H9 (cell line): Measurements from ENCODE around the gene BAZ2A. TPM values are rescaled to one million over a fixed set of nuclear protein-coding genes. Genes with fewer than 3 reads are reported as not detected.

Experiments used
- DNase-seq: peaks from one replicate; pipeline ENCODE4 v3.0.0-alpha.2; 2017
- H2AFZ ChIP-seq: one replicate; pipeline ENCODE4 v1.6.1; 2013; ENCODE audit warnings: mild to moderate bottlenecking, low read length, control low read depth, moderate library complexity
- H2AK5ac ChIP-seq: 2 replicates; pipeline ENCODE4 v1.6.1; 2013; ENCODE audit warnings: low read length, control low read depth, mixed read lengths; ENCODE audit not compliant: insufficient read length
- H2BK120ac ChIP-seq: one replicate; pipeline ENCODE4 v1.6.1; 2013; ENCODE audit warnings: low read depth, mild to moderate bottlenecking, low read length, control low read depth, inconsistent platforms; ENCODE audit not compliant: poor library complexity, severe bottlenecking
- H2BK12ac ChIP-seq: 2 replicates; pipeline ENCODE4 v1.6.1; 2013; ENCODE audit warnings: low read length, control low read depth, mixed read lengths, low read depth; ENCODE audit not compliant: insufficient read length
- H2BK15ac ChIP-seq: 2 replicates; pipeline ENCODE4 v1.6.1; 2013; ENCODE audit warnings: low read depth, low read length, control low read depth
- H2BK20ac ChIP-seq: one replicate; pipeline ENCODE4 v1.6.1; 2013; ENCODE audit warnings: low read depth, mild to moderate bottlenecking, low read length, control low read depth, inconsistent platforms; ENCODE audit not compliant: poor library complexity, severe bottlenecking
- H2BK5ac ChIP-seq: 2 replicates; pipeline ENCODE4 v1.6.1; 2013; ENCODE audit warnings: low read length, control low read depth, mixed read lengths; ENCODE audit not compliant: insufficient read length
- H3K14ac ChIP-seq: 2 replicates; pipeline ENCODE4 v1.6.1; 2013; ENCODE audit warnings: low read length, control low read depth; ENCODE audit not compliant: insufficient read depth
- H3K18ac ChIP-seq: 2 replicates; pipeline ENCODE4 v1.6.1; 2013; ENCODE audit warnings: low read depth, mild to moderate bottlenecking, mixed read lengths, low read length, control low read depth; ENCODE audit not compliant: insufficient read length
- H3K23ac ChIP-seq: 2 replicates; pipeline ENCODE4 v1.6.1; 2013; ENCODE audit warnings: low read length, control low read depth, mixed read lengths, low read depth; ENCODE audit not compliant: insufficient read length
- H3K23me2 ChIP-seq: 2 replicates; pipeline ENCODE4 v1.6.1; 2013; ENCODE audit warnings: low read depth, mild to moderate bottlenecking, mixed read lengths, low read length, control low read depth; ENCODE audit not compliant: insufficient read length, poor library complexity, severe bottlenecking
- H3K27ac ChIP-seq: 2 replicates; pipeline ENCODE4 v1.5.1; 2013; ENCODE audit warnings: low read length, control low read depth, mixed read lengths, low read depth; ENCODE audit not compliant: insufficient read length
- H3K27me3 ChIP-seq: 2 replicates; pipeline ENCODE4 v1.6.1; 2013; ENCODE audit warnings: low read length, control low read depth, inconsistent platforms; ENCODE audit not compliant: insufficient read depth
- H3K4ac ChIP-seq: 2 replicates; pipeline ENCODE4 v1.6.1; 2013; ENCODE audit warnings: low read depth, mild to moderate bottlenecking, control low read depth, inconsistent platforms, low read length, moderate library complexity
- H3K4me1 ChIP-seq: 2 replicates; pipeline ENCODE4 v1.6.1; 2013; ENCODE audit warnings: low read length, control low read depth, inconsistent platforms; ENCODE audit not compliant: insufficient read depth
- H3K4me2 ChIP-seq: 2 replicates; pipeline ENCODE4 v1.6.1; 2013; ENCODE audit warnings: low read length, control low read depth, mixed read lengths; ENCODE audit not compliant: insufficient read length, insufficient read depth
- H3K56ac ChIP-seq: 2 replicates; pipeline ENCODE4 v1.6.1; 2013; ENCODE audit warnings: low read depth, mild to moderate bottlenecking, mixed read lengths, low read length, control low read depth; ENCODE audit not compliant: insufficient read length
- H3K79me1 ChIP-seq: 2 replicates; pipeline ENCODE4 v1.6.1; 2013; ENCODE audit warnings: low read depth, mild to moderate bottlenecking, moderate library complexity, low read length, control low read depth, inconsistent platforms; ENCODE audit not compliant: insufficient read depth, poor library complexity, severe bottlenecking
- H3K79me2 ChIP-seq: 2 replicates; pipeline ENCODE4 v1.6.1; 2013; ENCODE audit warnings: low read length, control low read depth, inconsistent platforms; ENCODE audit not compliant: insufficient read depth
- H3K9ac ChIP-seq: 2 replicates; pipeline ENCODE4 v1.6.1; 2013; ENCODE audit warnings: low read length, control low read depth, mixed read lengths; ENCODE audit not compliant: insufficient read length; ENCODE audit errors: extremely low read depth
- H3K9me3 ChIP-seq: one replicate; pipeline ENCODE4 v1.6.1; 2013; ENCODE audit warnings: low read depth, low read length, inconsistent platforms; ENCODE audit not compliant: control insufficient read depth
- H3T11ph ChIP-seq: one replicate; pipeline ENCODE4 v1.6.1; 2013; ENCODE audit warnings: mild to moderate bottlenecking, low read length, control low read depth, inconsistent platforms
- H4K20me1 ChIP-seq: one replicate; pipeline ENCODE4 v1.6.1; 2013; ENCODE audit not compliant: control insufficient read depth, insufficient read length, insufficient read depth
- H4K5ac ChIP-seq: 2 replicates; pipeline ENCODE4 v1.6.1; 2013; ENCODE audit warnings: low read depth, mild to moderate bottlenecking, mixed read lengths, low read length, control low read depth; ENCODE audit not compliant: insufficient read length
- H4K8ac ChIP-seq: replicated peaks from 2 replicates; pipeline ENCODE4 v1.6.1; 2013; ENCODE audit warnings: low read length, control low read depth, mixed read lengths, low read depth; ENCODE audit not compliant: insufficient read length
- H4K91ac ChIP-seq: 2 replicates; pipeline ENCODE4 v1.6.1; 2013; ENCODE audit warnings: low read depth, mild to moderate bottlenecking, moderate library complexity, mixed read lengths, low read length, control low read depth; ENCODE audit not compliant: insufficient read length
- H3K27ac Mint-ChIP-seq, 3 experiments: 2 replicates in 2 of 3; 3 replicates in 1 of 3; pipeline ENCODE4 v1.8.0; 2020 to 2021; ENCODE audit warnings: mixed read lengths in 3 of 3, mild to moderate bottlenecking in 1 of 3, moderate library complexity in 1 of 3
- H3K27me3 Mint-ChIP-seq: 2 replicates; pipeline ENCODE4 v1.8.0; 2021; ENCODE audit warnings: low read depth, mild to moderate bottlenecking, moderate library complexity, mixed read lengths
- H3K36me3 Mint-ChIP-seq, 3 experiments: 2 replicates in 2 of 3; 3 replicates in 1 of 3; pipeline ENCODE4 v1.8.0; 2020 to 2021; ENCODE audit warnings: low read depth in 3 of 3, mixed read lengths in 3 of 3; ENCODE audit not compliant: insufficient read depth in 1 of 3
- H3K4me1 Mint-ChIP-seq, 2 experiments: 2 replicates each; pipeline ENCODE4 v1.8.0; 2020; ENCODE audit warnings: mixed read lengths in 2 of 2
- H3K4me3 Mint-ChIP-seq, 2 experiments: 2 replicates in 1 of 2; 3 replicates in 1 of 2; pipeline ENCODE4 v1.8.0; 2020 to 2021; ENCODE audit warnings: mild to moderate bottlenecking in 2 of 2, mixed read lengths in 2 of 2, moderate library complexity in 1 of 2
- H3K9me3 Mint-ChIP-seq, 2 experiments: 2 replicates in 1 of 2; 3 replicates in 1 of 2; pipeline ENCODE4 v1.8.0; 2020; ENCODE audit warnings: mild to moderate bottlenecking in 2 of 2, mixed read lengths in 2 of 2, moderate library complexity in 1 of 2
- CTCF ChIP-seq: fragments of 200-600 bp; sonication (generic); conservative IDR thresholded peaks from 3 replicates; pipeline ENCODE4 v1.8.0; 2021; ENCODE audit warnings: antibody characterized with exemption, mild to moderate bottlenecking
- WGBS: extraction: QIAGEN DNeasy Blood & Tissue Kit; methylation state at CpG from one replicate; pipeline ENCODE4 v1.1.7; 2013; ENCODE audit warnings: missing lambda C conversion rate, low lambda C conversion rate, mixed read lengths; ENCODE audit not compliant: insufficient read length; ENCODE audit errors: extremely low coverage; 5-methylcytosine and 5-hydroxymethylcytosine counted together
- total RNA-seq: library from RNA; stranded (reverse); gene quantifications from 2 replicates; pipeline ENCODE4 v1.2.1, GENCODE V29; 2021

The BAZ2A gene
- total RNA-seq, 1 experiment from 2014 or later: 108 TPM

- Histone ChIP-seq H3K4me2 (peak overlapping the region; percentile 90), H2AK5ac (no peak overlapping the region), H3K18ac (peak overlapping the region; percentile 70), H3K79me1 (no peaks in the 10 kb centered on the region), H3K27ac (no peak overlapping the region), H3K4ac (no peak overlapping the region), H3K79me2 (peaks cover 1% of the 10 kb centered on the region; the same call in 1 of the 2 replicates), H2BK12ac (no peak overlapping the region), H4K91ac (no peak overlapping the region), H3K56ac (no peak overlapping the region), H2BK20ac (no peak overlapping the region), H2BK120ac (no peak overlapping the region), H3K27me3 (no peaks in the 10 kb centered on the region), H3K9me3 (no peaks in the 10 kb centered on the region), H3T11ph (no peak overlapping the region), H2BK5ac (no peak overlapping the region), H4K20me1 (no peaks in the 10 kb centered on the region), H4K5ac (no peak overlapping the region), H3K23ac (no peak overlapping the region), H3K4me1 (peaks cover 14% of the 10 kb centered on the region; the same call in 1 of the 2 replicates), H4K8ac (no peak overlapping the region), H3K9ac (peak overlapping the region; percentile 55), H3K14ac (peak overlapping the region; percentile 74), H2AFZ (no peak overlapping the region), H2BK15ac (no peak overlapping the region), H3K23me2 (peaks cover 26% of the 10 kb centered on the region)
- no peaks in the 10 kb centered on the region for H3K27me3 Mint-ChIP-seq
- no peak for TF ChIP-seq CTCF
- peaks cover 70% of the 10 kb centered on the region in 2 experiments for H3K4me1 Mint-ChIP-seq
- WGBS: no CpG with 5 or more reads among the region's 27 CpGs
- H3K4me3 Mint-ChIP-seq: peak overlapping the region; percentile 92 to 95
- peaks cover 0 to 6% of the 10 kb centered on the region in 2 experiments; a peak in 1 of 5 replicates for H3K9me3 Mint-ChIP-seq
- peak; percentile 95 for DNase-seq
- H3K36me3 Mint-ChIP-seq: peaks cover 15 to 24% (median 18%) of the 10 kb centered on the region in 3 experiments; a peak in 6 of 7 replicates
- peak overlapping the region; percentile 92 to 99 (median 98) for H3K27ac Mint-ChIP-seq
These were observed 4.2 kb upstream of the BAZ2A start for GRCh38 chr12:56634242-56634836.
